SH-SY5Y (cell line): ENCODE results near the gene TMEM45A.

ENCODE experiments used
- GATA2 ChIP-seq: IDR thresholded peaks from 2 replicates; pipeline ENCODE4 v1.6.1; 2011; ENCODE audit warnings: mild to moderate bottlenecking, low read depth, low read length
- GATA3 ChIP-seq: IDR thresholded peaks from 2 replicates; pipeline ENCODE4 v1.6.1; 2011; ENCODE audit warnings: low read depth, mild to moderate bottlenecking, low read length, moderate library complexity

DNA sequence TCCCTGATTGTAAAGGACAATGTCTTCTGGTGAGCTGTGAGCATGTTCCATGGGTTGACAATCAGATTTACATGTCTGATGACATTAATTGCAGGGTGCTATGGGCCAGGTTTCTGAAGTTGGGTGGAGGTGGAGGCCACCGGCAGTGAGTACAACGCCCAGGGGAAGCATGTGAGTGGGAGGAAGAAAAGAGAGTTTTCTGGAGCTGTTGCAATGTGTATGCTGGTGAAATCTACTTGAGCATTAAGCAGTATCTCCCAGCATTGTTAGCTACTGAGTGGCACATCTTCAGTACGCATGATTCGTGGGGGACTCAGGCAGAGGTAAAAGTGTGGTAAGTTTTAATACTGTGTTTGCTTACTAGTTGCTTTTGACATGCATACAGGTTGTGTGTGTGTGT lies 26.6 kb downstream of the TMEM45A start:
- TF ChIP-seq GATA2: no peak
- TF ChIP-seq GATA3: no peak
